OCI-M2 (cell line): ENCODE data around the gene GAS2L1.

ENCODE experiments used
- DNase-seq: peaks from one replicate; lab custom pipeline; 2025; ENCODE audit not compliant: unreplicated experiment; lab: John Stamatoyannopoulos, UW

GAS2L1 gene

GRCh38 chr22:29306175-29306834 lies at the start of gene GAS2L1:
Gene GAS2L1, plus strand, starts transcription at chr22:29306650. Its CDS starts 1,456 bp downstream, at chr22:29308106.
- no peak for DNase-seq

DNA sequence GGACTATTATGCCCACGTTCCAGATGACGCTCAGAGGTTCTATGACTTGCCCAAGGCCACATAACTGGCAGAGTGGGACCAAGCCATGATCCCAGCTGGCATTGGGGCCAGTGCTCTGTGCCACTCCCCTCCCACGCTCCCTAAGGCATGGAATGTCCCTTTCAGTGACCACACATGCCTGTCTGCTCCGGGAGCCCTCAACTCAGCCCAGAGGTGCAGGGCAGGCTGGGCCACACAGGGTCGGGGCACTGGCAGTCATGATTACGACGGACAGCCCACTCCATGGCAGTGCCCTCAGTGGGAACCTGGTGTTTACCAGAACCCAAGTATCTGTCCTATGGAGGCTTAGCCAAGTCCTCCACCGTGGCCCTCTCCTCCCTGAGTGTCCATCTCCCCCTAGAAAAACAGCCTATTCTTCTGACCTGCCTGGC lies 48.7 kb upstream of the GAS2L1 start:
- DNase-seq, result no peak

- DNase-seq, result no peak
Measured at GRCh38 chr22:29258407-29259252, 47.8 kb upstream of the GAS2L1 start.

GRCh38 chr22:29259253-29259899 lies 47.1 kb upstream of the GAS2L1 start:
- no peak for DNase-seq

- DNase-seq, result no peak
Measured at GRCh38 chr22:29260031-29260560, 46.4 kb upstream of the GAS2L1 start.

- no peak for DNase-seq
Measured at GRCh38 chr22:29260601-29261315, 45.7 kb upstream of the GAS2L1 start.

DNA sequence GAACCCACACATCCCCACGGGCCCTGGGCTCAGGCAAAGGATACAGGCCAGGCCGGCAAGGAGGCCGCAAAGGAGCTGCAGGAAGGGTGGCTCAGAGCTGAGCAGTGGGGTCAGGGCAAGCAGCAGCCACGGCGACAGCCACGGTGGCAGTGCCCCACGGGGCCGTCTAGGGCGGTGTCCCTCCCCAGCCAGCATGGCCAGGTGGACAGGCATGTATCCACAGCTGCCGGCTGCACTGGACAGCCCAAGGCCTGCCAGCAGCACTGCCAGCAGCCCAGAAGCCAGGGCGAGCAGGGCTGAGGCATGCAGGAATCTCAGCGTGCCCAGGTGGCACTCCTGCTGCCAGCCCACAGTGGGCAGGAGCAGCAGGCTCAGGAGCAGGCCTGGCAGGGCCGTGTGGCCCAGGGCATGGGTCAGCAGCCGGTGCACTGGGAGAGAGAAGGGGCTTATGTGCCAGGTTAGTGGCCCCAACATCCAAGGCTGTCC lies 42.6 kb upstream of the GAS2L1 start:
- DNase-seq, result no peak

- DNase-seq, result no peak
Measured at GRCh38 chr22:29265305-29265704, 41.1 kb upstream of the GAS2L1 start.

- no peak for DNase-seq
Measured at GRCh38 chr22:29265929-29266328, 40.5 kb upstream of the GAS2L1 start.

GRCh38 chr22:29266564-29267461 lies 39.6 kb upstream of the GAS2L1 start:
- no peak for DNase-seq

DNA sequence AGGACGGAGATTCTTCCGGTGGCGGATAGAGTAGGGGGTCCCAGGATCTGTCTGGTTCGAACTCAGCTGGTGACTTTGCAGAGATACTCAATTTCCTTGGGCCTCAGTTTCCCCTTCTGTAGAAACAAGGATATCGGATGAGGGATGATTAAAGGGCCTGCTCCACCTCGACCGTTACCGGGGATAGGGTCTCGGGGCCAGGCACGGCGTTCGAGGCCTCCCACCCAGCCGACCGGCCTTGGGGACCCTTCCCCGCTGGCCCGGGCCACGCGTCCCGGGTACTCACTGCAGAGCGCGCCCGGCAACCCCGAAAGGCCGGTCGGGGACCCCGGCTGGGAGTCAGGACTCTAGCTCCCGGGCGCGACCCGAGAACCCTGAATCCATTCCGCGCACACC lies 39.0 kb upstream of the GAS2L1 start:
- DNase-seq, result no peak

- peak; percentile 72 for DNase-seq
Measured at GRCh38 chr22:29267858-29268510, 38.5 kb upstream of the GAS2L1 start, which contains the start of the genes EWSR1 and RHBDD3. Gene EWSR1, plus strand, starts transcription at chr22:29268268. Its CDS starts 69 bp downstream, at chr22:29268337. Gene RHBDD3, minus strand, starts transcription at chr22:29267981. Its CDS starts 2,355 bp downstream, at chr22:29265626.

DNA sequence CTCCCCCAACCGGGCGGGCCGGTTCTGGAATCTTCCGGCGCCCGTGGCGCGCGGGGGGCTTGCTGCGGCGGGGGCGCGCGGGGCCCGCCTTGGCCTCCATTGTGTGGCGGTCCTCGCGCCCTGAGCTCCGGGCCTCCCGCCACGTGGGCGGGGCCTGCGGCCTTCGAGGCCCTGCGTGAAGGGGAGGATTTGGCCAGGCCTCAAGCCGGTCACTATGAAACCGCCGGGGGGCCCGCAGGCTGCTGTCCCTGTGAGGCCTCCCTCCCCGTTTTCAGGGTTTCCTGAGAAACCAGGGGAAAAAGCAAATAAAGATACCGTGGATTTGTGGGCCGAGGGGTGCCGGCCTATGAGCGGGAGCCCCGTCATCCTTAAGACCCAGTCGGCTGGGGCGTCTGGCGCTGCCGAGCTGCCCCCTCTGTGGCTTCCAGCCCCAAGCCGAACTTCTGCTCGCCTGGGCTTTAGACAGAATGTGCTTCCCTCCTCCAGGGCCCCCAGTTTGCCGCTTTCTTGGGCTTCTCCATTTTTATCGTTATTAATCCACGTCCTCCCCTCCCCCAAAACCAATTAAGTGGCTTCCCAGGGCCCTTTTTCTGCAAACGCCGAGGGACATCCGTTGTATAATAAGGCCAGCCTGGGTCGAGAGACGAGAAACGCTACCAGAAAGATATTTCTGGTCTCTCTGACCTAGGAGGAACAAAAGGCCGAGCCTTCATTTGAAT lies 37.8 kb upstream of the GAS2L1 start:
- DNase-seq, result no peak

GRCh38 chr22:29269230-29269604 lies 37.2 kb upstream of the GAS2L1 start:
- no peak for DNase-seq

- DNase-seq, result no peak
Measured at GRCh38 chr22:29269731-29270474, 36.5 kb upstream of the GAS2L1 start.

GRCh38 chr22:29270475-29271271 lies 35.8 kb upstream of the GAS2L1 start:
- no peak for DNase-seq

DNA sequence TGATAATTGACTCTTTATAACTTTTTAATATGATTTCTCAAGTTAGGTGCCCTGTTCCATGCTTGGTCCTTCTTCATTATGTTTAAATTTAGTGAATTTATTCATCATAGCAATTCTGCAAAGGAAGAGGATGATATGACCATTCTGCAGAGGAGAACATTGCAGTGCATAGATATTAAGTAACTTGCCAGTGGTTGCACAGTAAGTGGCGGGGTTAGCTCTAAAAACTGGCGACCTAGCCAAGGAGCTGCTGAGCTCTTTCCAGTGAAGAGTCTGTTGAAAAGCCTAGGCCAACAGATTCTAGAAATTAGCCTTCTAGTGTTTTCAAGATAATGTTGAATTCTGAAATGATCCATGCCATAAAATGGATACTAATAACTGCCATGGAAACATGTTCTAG lies 33.8 kb upstream of the GAS2L1 start:
- DNase-seq, result no peak
